H1 (cell line): ENCODE results near the gene LRRC45. TPM values are rescaled to one million over a fixed set of nuclear protein-coding genes. Genes with fewer than 3 reads are reported as not detected.

Experiments used
- ATF3 ChIP-seq: IDR thresholded peaks from 2 replicates; pipeline ENCODE4 v1.6.1; 2011; ENCODE audit warnings: low read depth, mild to moderate bottlenecking, low read length; ENCODE audit not compliant: insufficient read depth
- CBX8 ChIP-seq: fragments of 300-800, 300-1000 bp; sonication (generic); IDR thresholded peaks from 2 replicates; pipeline ENCODE4 v1.7.1; 2016; ENCODE audit warnings: low read depth, low read length, borderline replicate concordance
- CHD2 ChIP-seq: IDR thresholded peaks from 2 replicates; pipeline ENCODE4 v1.6.1; 2012; ENCODE audit warnings: low read length, improper control_type of control experiment
- CTCF ChIP-seq, 3 experiments: IDR thresholded peaks; 1 replicate in 2 of 3; 2 replicates in 1 of 3; pipeline versions ENCODE4 v1.5.1 to v1.6.1; 2011; ENCODE audit warnings: low read length in 3 of 3, mild to moderate bottlenecking in 3 of 3, inconsistent platforms in 2 of 3, low read depth in 1 of 3, moderate library complexity in 1 of 3; ENCODE audit not compliant: insufficient read depth in 1 of 3; ENCODE audit errors: control extremely low read depth in 1 of 3
- KDM4A ChIP-seq: IDR thresholded peaks from one replicate; pipeline ENCODE4 v1.7.1; 2012; ENCODE audit warnings: low read depth, mild to moderate bottlenecking, moderate library complexity, low read length, inconsistent platforms; ENCODE audit not compliant: severe bottlenecking
- NANOG ChIP-seq: IDR thresholded peaks from 2 replicates; pipeline ENCODE4 v1.6.1; 2011; ENCODE audit warnings: low read length, low read depth, mild to moderate bottlenecking, inconsistent platforms; ENCODE audit not compliant: insufficient read depth, poor library complexity, severe bottlenecking
- PHF8 ChIP-seq: fragments of 200-600 bp; sonication (generic); conservative IDR thresholded peaks from 2 replicates; pipeline ENCODE4 v1.7.1; 2012; ENCODE audit warnings: low read depth, mild to moderate bottlenecking, inconsistent platforms, low read length, moderate library complexity
- SAP30 ChIP-seq: fragments of 300-600 bp; sonication (generic); IDR thresholded peaks from 2 replicates; pipeline ENCODE4 v1.7.1; 2012; ENCODE audit warnings: low read length, moderate library complexity, mild to moderate bottlenecking, inconsistent platforms; ENCODE audit not compliant: insufficient read depth, insufficient replicate concordance
- SIN3A ChIP-seq, 2 experiments: IDR thresholded peaks in 1 of 2; conservative IDR thresholded peaks in 1 of 2; 2 replicates each; pipeline ENCODE4 v1.6.1; 2011 to 2012; ENCODE audit warnings: low read length in 2 of 2, improper control_type of control experiment in 1 of 2, low read depth in 1 of 2, mild to moderate bottlenecking in 1 of 2
- SIX5 ChIP-seq: IDR thresholded peaks from 2 replicates; pipeline ENCODE4 v1.6.1; 2011; ENCODE audit warnings: mild to moderate bottlenecking, low read depth, low read length
- polyA plus RNA-seq, 7 experiments: library from polyadenylated mRNA; depleted of rRNA in 3 of 7; stranded (reverse) in 5 of 7; unstranded in 2 of 7; fragments of >200 nt in 5 of 7; fragments of 200-250 nt in 2 of 7; gene quantifications; 1 replicate in 5 of 7; 2 replicates in 1 of 7; 4 replicates in 1 of 7; pipeline versions ENCODE4 v1.2.1 to v1.2.3, GENCODE V29; 2011 to 2013; ENCODE audit warnings: missing spikeins in 2 of 7, mixed read lengths in 2 of 7
- total RNA-seq: library from RNA; stranded (reverse); fragmentation: NEBNext Ultra II Directional; extraction: Animal tissue kit (Norgen Biotek cat#: 25700); gene quantifications from 2 replicates; pipeline ENCODE4 v1.2.1, GENCODE V29; 2021

The LRRC45 gene
- total and polyA plus RNA-seq, 2 of the 8 experiments (the other 6 are each of a cell fraction or from before 2014, with no cell fraction given) = 11.5 to 29.0 TPM

- TF ChIP-seq SIN3A (conservative IDR thresholded peaks at IDR 0.05 in 1 of 2, IDR thresholded peaks at IDR 0.05 in 1 of 2; ENCODE audit: low read depth in 1 of 2, low read length in 2 of 2) = peak; percentile 86; a peak in 3 of 4 replicates
- TF ChIP-seq ATF3 = no peak
- no peak for TF ChIP-seq NANOG
- TF ChIP-seq KDM4A = peak; percentile 52
- TF ChIP-seq SAP30 = no peak
- no peak for TF ChIP-seq SIX5
- peak; percentile 83 to 94 (median 85) for TF ChIP-seq CTCF (IDR thresholded peaks at IDR 0.05; ENCODE audit: control extremely low read depth in 1 of 3, insufficient read depth in 1 of 3, low read depth in 1 of 3, low read length in 3 of 3)
- no peak for TF ChIP-seq CBX8
- TF ChIP-seq CHD2 = no peak
- TF ChIP-seq PHF8 = peak; percentile 81
These were observed 14.2 kb downstream of the LRRC45 start, which contains the start of gene DCXR (continued) for GRCh38 chr17:82037092-82037888.
